ENCODE data around the gene CNTN1. TPM values are rescaled to one million over a fixed set of nuclear protein-coding genes. Genes with fewer than 3 reads are reported as not detected.
"Not testable (repeated sequence)": the region's sequence is repeated elsewhere in the genome, so short reads cannot be mapped to it uniquely, and the experiment has no call there.

The CNTN1 gene
- total and polyA plus RNA-seq, 8 donors: 2.7 to 63.5 (median 45.8) TPM

- no peaks in the 10 kb centered on the region for H3K4me1 ChIP-seq
- no peaks in the 10 kb centered on the region for H3K9me3 ChIP-seq
- no peaks in the 10 kb centered on the region for H3K36me3 ChIP-seq
- no peak for TF ChIP-seq CTCF (IDR thresholded peaks at IDR 0.05)
- no peak for ATAC-seq
- intact Hi-C loops (cut with DNase I): no loop called here
- H3K27me3 ChIP-seq: no peaks in the 10 kb centered on the region
- H3K4me3 ChIP-seq: no peak overlapping the region
- no peak for DNase-seq
- no peak overlapping the region for H3K27ac ChIP-seq
Observed at GRCh38 chr12:40735551-40736230, 43.5 kb downstream of the CNTN1 start.

GRCh38 chr12:40737416-40737815 is 45.2 kb downstream of the CNTN1 start:
- H3K4me3 ChIP-seq; intact Hi-C loops (cut with DNase I); DNase-seq; H3K36me3 ChIP-seq; H3K27me3 ChIP-seq; ATAC-seq; H3K9me3 ChIP-seq; H3K4me1 ChIP-seq; H3K27ac ChIP-seq: not testable (repeated sequence)

GRCh38 chr12:40738856-40739255 is 46.6 kb downstream of the CNTN1 start:
- Histone ChIP-seq H3K4me3 (no peak overlapping the region), H3K9me3 (no peaks in the 10 kb centered on the region), H3K36me3 (no peaks in the 10 kb centered on the region), H3K4me1 (no peaks in the 10 kb centered on the region), H3K27me3 (no peaks in the 10 kb centered on the region), H3K27ac (no peak overlapping the region)
- ATAC-seq (no peak), DNase-seq (no peak)
- intact Hi-C loops (cut with DNase I): no loop called here
- TF ChIP-seq CTCF (IDR thresholded peaks at IDR 0.05): no peak

GRCh38 chr12:40742041-40742440 is 49.8 kb downstream of the CNTN1 start:
- no peak for ATAC-seq
- Histone ChIP-seq H3K36me3 (no peaks in the 10 kb centered on the region), H3K4me3 (no peak overlapping the region), H3K27ac (no peak overlapping the region), H3K9me3 (no peaks in the 10 kb centered on the region), H3K4me1 (no peaks in the 10 kb centered on the region), H3K27me3 (no peaks in the 10 kb centered on the region)
- TF ChIP-seq CTCF (IDR thresholded peaks at IDR 0.05): no peak
- DNase-seq: no peak
- intact Hi-C loops (cut with DNase I): no loop called here

GRCh38 chr12:40745386-40745785 is 53.1 kb downstream of the CNTN1 start:
- Histone ChIP-seq H3K4me1 (no peaks in the 10 kb centered on the region), H3K4me3 (no peak overlapping the region), H3K27ac (no peak overlapping the region), H3K36me3 (no peaks in the 10 kb centered on the region), H3K27me3 (no peaks in the 10 kb centered on the region), H3K9me3 (no peaks in the 10 kb centered on the region)
- intact Hi-C loops (cut with DNase I): no loop called here
- ATAC-seq: no peak
- TF ChIP-seq CTCF (IDR thresholded peaks at IDR 0.05): no peak
- DNase-seq: no peak

- DNase-seq: no peak
- no peaks in the 10 kb centered on the region for H3K9me3 ChIP-seq
- no peaks in the 10 kb centered on the region for H3K4me1 ChIP-seq
- TF ChIP-seq CTCF (IDR thresholded peaks at IDR 0.05): no peak
- intact Hi-C loops (cut with DNase I): no loop called here
- no peaks in the 10 kb centered on the region for H3K27me3 ChIP-seq
- no peaks in the 10 kb centered on the region for H3K36me3 ChIP-seq
- no peak for ATAC-seq
- no peak overlapping the region for H3K27ac ChIP-seq
- H3K4me3 ChIP-seq: no peak overlapping the region
Observed at GRCh38 chr12:40749863-40750262, 57.6 kb downstream of the CNTN1 start.
